Erythroblast (primary cell): ENCODE data around the gene ANKRD18B.
"Not testable (repeated sequence)": the region's sequence is repeated elsewhere in the genome, so short reads cannot be mapped to it uniquely, and the experiment has no call there.

ENCODE experiments used
- GATA1 ChIP-seq: IDR thresholded peaks from 2 replicates; pipeline ENCODE4 v1.6.1; 2011; ENCODE audit warnings: low read depth, mild to moderate bottlenecking, control low read depth, low read length, moderate library complexity
- POLR2A ChIP-seq: IDR thresholded peaks from 2 replicates; pipeline ENCODE4 v1.6.1; 2011; ENCODE audit warnings: mild to moderate bottlenecking, low read length

DNA sequence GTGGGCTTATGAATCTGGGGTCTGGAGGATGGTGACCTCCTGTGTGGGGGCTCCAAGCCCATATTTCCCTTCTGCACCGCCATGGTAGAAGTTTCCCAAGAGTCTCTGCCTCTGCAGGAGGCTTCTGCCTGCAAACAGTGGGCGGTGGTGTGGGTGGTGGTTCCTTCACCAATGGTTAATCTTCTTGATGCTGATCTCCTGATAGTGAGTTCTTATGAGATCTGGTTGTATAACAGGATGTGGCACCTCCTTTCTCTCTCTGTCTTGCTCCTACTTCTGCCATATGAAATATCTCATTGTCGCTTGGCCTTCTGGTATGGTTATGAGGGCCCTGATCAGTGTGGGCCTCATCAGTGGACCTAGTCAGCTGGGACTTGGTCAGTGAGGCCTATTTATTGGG lies 73.3 kb downstream of the ANKRD18B start:
- not testable (repeated sequence) for TF ChIP-seq POLR2A, GATA1
